ENCODE data around the gene EMID1. TPM values are rescaled to one million over a fixed set of nuclear protein-coding genes. Genes with fewer than 3 reads are reported as not detected.

EMID1 gene
- total and polyA plus RNA-seq, 7 donors, result 0.13 to 1.3 (median 0.58) TPM

GRCh38 chr22:29190051-29190450, 15.6 kb upstream of the EMID1 start:
- H3K27me3 ChIP-seq (ENCODE audit: insufficient read depth in 3 of 3, low read length in 2 of 3), result no peaks in the 10 kb centered on the region
- peaks cover 3% of the 10 kb centered on the region for H3K9me3 ChIP-seq
- intact Hi-C loops (cut with DNase I), result loop anchor here in 1 of 2 donors (5.0 kb wide), 1 partner anchor 42 kb away; no protein-coding TSS in a partner anchor
- H3K4me1 ChIP-seq, result no peaks in the 10 kb centered on the region
- H3K4me3 ChIP-seq, result no peak overlapping the region
- WGBS, 3 donors, result 82 to 96% (median 92%) methylated on average over 8 of the region's 8 CpGs
- DNase-seq (no peak), ATAC-seq (no peak)
- no peak for TF ChIP-seq CTCF (IDR thresholded peaks at IDR 0.05)
- H3K36me3 ChIP-seq (ENCODE audit: insufficient read depth in 1 of 2, low read depth in 1 of 2), result no peaks in the 10 kb centered on the region
- H3K27ac ChIP-seq, result no peak overlapping the region

DNA sequence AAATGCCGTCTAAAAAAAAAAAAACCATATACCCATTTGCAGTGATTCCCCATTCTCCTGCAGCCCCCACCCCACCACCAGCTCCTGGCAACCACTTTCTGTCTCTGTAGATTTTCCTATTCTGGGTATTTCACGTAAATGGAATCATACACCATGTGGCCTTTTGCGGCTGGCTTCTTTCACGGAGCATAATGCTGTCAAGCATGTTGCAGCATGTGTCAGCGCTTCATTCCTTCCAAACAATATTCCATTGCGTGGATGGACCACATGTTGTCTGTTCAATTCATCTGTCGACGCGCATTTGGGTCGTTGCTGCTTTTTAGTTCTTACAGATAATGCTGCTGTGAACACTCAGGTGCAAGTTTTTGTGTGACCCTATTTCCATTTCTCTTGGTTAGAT, 14.8 kb upstream of the EMID1 start:
- ATAC-seq, result no peak
- 79 to 84% (median 80%) methylated on average over 10 of the region's 10 CpGs for WGBS, 3 donors
- no peak overlapping the region for H3K4me3 ChIP-seq
- intact Hi-C loops (cut with DNase I), result loop anchor here in 1 of 2 donors (5.0 kb wide), 1 partner anchor 41 kb away; no protein-coding TSS in a partner anchor
- H3K4me1 ChIP-seq, result no peaks in the 10 kb centered on the region
- no peaks in the 10 kb centered on the region for H3K27me3 ChIP-seq (ENCODE audit: insufficient read depth in 3 of 3, low read length in 2 of 3)
- H3K27ac ChIP-seq, result no peak overlapping the region
- no peaks in the 10 kb centered on the region for H3K36me3 ChIP-seq (ENCODE audit: insufficient read depth in 1 of 2, low read depth in 1 of 2)
- H3K9me3 ChIP-seq, result peaks cover 3% of the 10 kb centered on the region
- DNase-seq, result no peak
- TF ChIP-seq CTCF (IDR thresholded peaks at IDR 0.05), result no peak

- H3K36me3 ChIP-seq (ENCODE audit: insufficient read depth in 1 of 2, low read depth in 1 of 2), result no peaks in the 10 kb centered on the region
- TF ChIP-seq CTCF (IDR thresholded peaks at IDR 0.05), result no peak
- no peaks in the 10 kb centered on the region for H3K4me1 ChIP-seq
- intact Hi-C loops (cut with DNase I), result loop anchor here in 1 of 2 donors (5.0 kb wide), 1 partner anchor 39 kb away; no protein-coding TSS in a partner anchor
- DNase-seq, result no peak
- ATAC-seq, result no peak
- no peaks in the 10 kb centered on the region for H3K27me3 ChIP-seq (ENCODE audit: insufficient read depth in 3 of 3, low read length in 2 of 3)
- 52 to 69% (median 61%) methylated on average over 8 of the region's 8 CpGs for WGBS, 3 donors
- no peak overlapping the region for H3K4me3 ChIP-seq
- H3K9me3 ChIP-seq, result peaks cover 3% of the 10 kb centered on the region
- no peak overlapping the region for H3K27ac ChIP-seq
These were observed 12.7 kb upstream of the EMID1 start for GRCh38 chr22:29193021-29193420.

DNA sequence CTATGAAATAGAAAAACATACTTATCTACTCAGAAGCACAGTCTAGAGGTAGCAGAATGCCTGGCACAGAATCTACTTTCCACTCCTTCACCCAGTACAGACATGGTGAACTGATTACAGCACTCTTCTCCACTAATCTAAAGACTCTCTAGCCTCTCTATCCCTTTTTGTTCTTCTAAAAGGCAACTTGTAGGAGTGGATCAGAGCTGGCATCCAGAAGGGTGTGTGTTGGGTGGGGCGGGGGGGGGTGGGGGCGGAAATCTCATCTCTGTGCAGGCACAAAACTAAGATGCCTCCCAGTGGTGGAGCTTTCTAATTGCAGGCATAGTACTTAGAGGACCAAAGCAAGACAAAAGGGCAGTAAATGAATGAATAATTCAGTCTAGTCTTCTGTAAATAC, 11.5 kb upstream of the EMID1 start:
- Histone ChIP-seq H3K9me3 (peaks cover 3% of the 10 kb centered on the region), H3K27me3 (ENCODE audit: insufficient read depth in 3 of 3, low read length in 2 of 3) (no peaks in the 10 kb centered on the region), H3K36me3 (ENCODE audit: insufficient read depth in 1 of 2, low read depth in 1 of 2) (no peaks in the 10 kb centered on the region), H3K4me1 (no peaks in the 10 kb centered on the region), H3K4me3 (no peak overlapping the region), H3K27ac (no peak overlapping the region)
- intact Hi-C loops (cut with DNase I), result loop anchor here in 1 of 2 donors (5.0 kb wide), 1 partner anchor 38 kb away; no protein-coding TSS in a partner anchor
- ATAC-seq, result no peak
- no peak for DNase-seq
- TF ChIP-seq CTCF (IDR thresholded peaks at IDR 0.05), result no peak
- 88 to 96% (median 88%) methylated on average over 2 of the region's 2 CpGs for WGBS, 3 donors

All from psoas muscle (tissue), 8 donors.